HepG2 (cell line): ENCODE data around the gene STARD10. TPM values are rescaled to one million over a fixed set of nuclear protein-coding genes. Genes with fewer than 3 reads are reported as not detected.

Experiments
- E2F2 ChIP-seq: sonication (generic); formaldehyde crosslinking; IDR thresholded peaks from 2 replicates; pipeline ENCODE4 v1.4.0; 2020; ENCODE audit warnings: missing genetic modification reagents, borderline replicate concordance
- GATAD2A ChIP-seq: IDR thresholded peaks from 2 replicates; pipeline ENCODE4 v1.6.1; 2016
- HNF4G ChIP-seq, 2 experiments: sonication (generic) in 1 of 2; formaldehyde crosslinking in 1 of 2; IDR thresholded peaks; 2 replicates each; pipeline versions ENCODE4 v1.4.0 to v1.6.1; 2011 to 2020; ENCODE audit warnings: borderline replicate concordance in 2 of 2, low read depth in 2 of 2, mild to moderate bottlenecking in 2 of 2, low read length in 1 of 2, missing genetic modification reagents in 1 of 2, moderate library complexity in 1 of 2
- KDM5B ChIP-seq: sonication (generic); formaldehyde crosslinking; IDR thresholded peaks from 2 replicates; pipeline ENCODE4 v1.4.0; 2020; ENCODE audit warnings: missing genetic modification reagents, mild to moderate bottlenecking, borderline replicate concordance
- KLF12 ChIP-seq: sonication (generic); formaldehyde crosslinking; IDR thresholded peaks from 2 replicates; pipeline ENCODE4 v1.4.0; 2020; ENCODE audit warnings: missing genetic modification reagents, borderline replicate concordance
- MBD4 ChIP-seq: IDR thresholded peaks from 2 replicates; pipeline ENCODE4 v1.6.1; 2012; ENCODE audit warnings: low read length, inconsistent platforms, borderline replicate concordance
- MYC ChIP-seq: sonication (generic); formaldehyde crosslinking; IDR thresholded peaks from 2 replicates; pipeline ENCODE4 v1.9.0; 2021; ENCODE audit warnings: missing genetic modification reagents, borderline replicate concordance
- PATZ1 ChIP-seq: sonication (generic); formaldehyde crosslinking; IDR thresholded peaks from 2 replicates; pipeline ENCODE4 v1.4.0; 2020; ENCODE audit warnings: missing genetic modification reagents
- RELA ChIP-seq: sonication (generic); formaldehyde crosslinking; IDR thresholded peaks from 2 replicates; pipeline ENCODE4 v1.4.0; 2020; ENCODE audit warnings: missing genetic modification reagents
- RXRB ChIP-seq: IDR thresholded peaks from 2 replicates; pipeline ENCODE4 v1.6.1; 2016; ENCODE audit warnings: borderline replicate concordance, missing genetic modification reagents, missing compliant biosample characterization
- SMC3 ChIP-seq: IDR thresholded peaks from 2 replicates; pipeline ENCODE4 v1.6.1; 2011; ENCODE audit warnings: low read length, improper control_type of control experiment
- SP4 ChIP-seq: sonication (generic); formaldehyde crosslinking; IDR thresholded peaks from 2 replicates; pipeline ENCODE4 v1.8.1; 2023; ENCODE audit warnings: mild to moderate bottlenecking, missing genetic modification reagents
- SPEN ChIP-seq: sonication (generic); formaldehyde crosslinking; IDR thresholded peaks from 2 replicates; pipeline ENCODE4 v1.5.1; 2020; ENCODE audit warnings: low read depth, mild to moderate bottlenecking, missing genetic modification reagents
- TCF7 ChIP-seq: sonication (generic); IDR thresholded peaks from 2 replicates; pipeline ENCODE4 v1.6.1; 2016; ENCODE audit warnings: antibody characterized with exemption, low read depth
- THYN1 ChIP-seq: sonication (generic); formaldehyde crosslinking; IDR thresholded peaks from 2 replicates; pipeline ENCODE4 v1.8.1; 2023; ENCODE audit warnings: low read depth, mild to moderate bottlenecking, moderate library complexity, missing genetic modification reagents, borderline replicate concordance
- ZNF501 ChIP-seq: sonication (generic); formaldehyde crosslinking; IDR thresholded peaks from 2 replicates; pipeline ENCODE4 v1.5.1; 2020; ENCODE audit warnings: mild to moderate bottlenecking, moderate library complexity, missing genetic modification reagents
- ZNF580 ChIP-seq: IDR thresholded peaks from 2 replicates; pipeline ENCODE4 v1.6.1; 2016; ENCODE audit warnings: low read depth, borderline replicate concordance
- ZNF746 ChIP-seq: sonication (generic); formaldehyde crosslinking; IDR thresholded peaks from 2 replicates; pipeline ENCODE4 v1.8.0; 2022; ENCODE audit warnings: mild to moderate bottlenecking, missing genetic modification reagents
- ZSCAN22 ChIP-seq: sonication (generic); formaldehyde crosslinking; IDR thresholded peaks from 2 replicates; pipeline ENCODE4 v1.4.0; 2020; ENCODE audit warnings: mild to moderate bottlenecking, missing genetic modification reagents
- ZSCAN31 ChIP-seq: sonication (generic); formaldehyde crosslinking; IDR thresholded peaks from 2 replicates; pipeline ENCODE4 v1.5.0; 2020; ENCODE audit warnings: low read depth, mild to moderate bottlenecking, missing genetic modification reagents
- polyA plus RNA-seq, 8 experiments: library from polyadenylated mRNA; depleted of rRNA in 3 of 8; stranded (reverse) in 7 of 8; unstranded in 1 of 8; fragments of >200 nt; fragmentation: Illumina TruSeq in 4 of 8; extraction: Trizol in 4 of 8; gene quantifications; 2 replicates each; pipeline versions ENCODE4 v1.2.1 to v1.2.3, GENCODE V29; 2011 to 2016; ENCODE audit warnings: low read depth in 4 of 8, missing spikeins in 1 of 8, mixed read lengths in 1 of 8; ENCODE audit not compliant: insufficient read depth in 1 of 8
- total RNA-seq, 5 experiments: library from RNA; depleted of rRNA; stranded (reverse); fragments of >200 nt; fragmentation: Illumina TruSeq; extraction: Trizol; gene quantifications; 2 replicates each; pipeline ENCODE4 v1.2.3, GENCODE V29; 2016; ENCODE audit warnings: low read depth in 1 of 5
- TF ChIP-seq, protein P1 (sequence below): sonication (generic); formaldehyde crosslinking; IDR thresholded peaks from 2 replicates; pipeline ENCODE4 v1.8.0; 2022; ENCODE audit warnings: mild to moderate bottlenecking, missing genetic modification reagents; ENCODE audit not compliant: insufficient replicate concordance
- TF ChIP-seq, protein P2 (sequence below): sonication (generic); formaldehyde crosslinking; IDR thresholded peaks from 2 replicates; pipeline ENCODE4 v1.4.0; 2020; ENCODE audit warnings: missing genetic modification reagents

The STARD10 gene
- total and polyA plus RNA-seq, 2 of the 13 experiments (the other 11 are each of a cell fraction or from before 2014, with no cell fraction given): 260 to 341 TPM

DNA sequence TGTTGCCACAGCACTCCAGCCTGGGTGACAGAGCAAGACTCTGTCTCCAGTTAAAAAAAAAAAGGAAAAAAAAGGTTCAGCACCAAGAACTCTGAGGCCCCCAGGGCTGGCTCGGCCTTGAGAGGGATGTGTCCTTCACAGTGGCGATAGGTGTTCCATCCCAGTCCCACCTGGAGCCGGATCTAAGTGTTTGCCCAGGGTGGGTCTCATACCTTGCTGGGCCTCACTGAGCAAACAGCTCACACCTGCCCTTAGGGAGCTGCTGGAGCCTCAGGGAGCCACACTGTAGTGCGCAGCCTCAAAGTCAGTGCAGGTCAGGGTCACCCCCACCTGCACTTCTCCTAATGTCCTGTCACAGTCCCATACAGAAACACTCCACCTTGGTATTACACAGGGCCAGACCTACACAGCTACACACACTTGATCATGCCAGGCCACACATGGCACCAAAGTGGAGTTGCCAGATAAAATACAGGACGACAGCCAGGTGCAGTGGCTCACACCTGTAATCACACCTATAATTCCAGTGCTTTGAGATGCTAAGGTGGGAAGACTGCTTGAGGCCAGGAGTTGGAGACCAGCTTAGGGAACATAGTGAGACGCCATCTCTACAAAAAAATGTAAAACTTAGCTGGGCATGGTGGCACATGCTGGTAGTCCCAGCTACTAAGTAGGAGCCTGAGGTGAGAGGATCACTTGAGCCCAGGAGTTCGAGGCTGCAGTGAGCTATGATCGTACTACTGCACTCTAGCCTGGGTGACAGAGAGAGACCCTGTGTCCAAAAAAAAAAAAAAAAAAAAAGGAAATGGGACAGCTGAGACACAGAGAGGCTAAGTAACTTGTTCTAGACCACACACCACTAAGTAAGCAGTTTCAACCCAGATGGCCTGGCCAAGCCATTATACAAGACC, 7.3 kb downstream of the STARD10 start (continued):
- peak; percentile 18; the same call in 1 of the 2 replicates for TF ChIP-seq HNF4G (IDR thresholded peaks at IDR 0.05; ENCODE audit: borderline replicate concordance, low read depth, low read length)
- no peak for TF ChIP-seq HNF4G (CRISPR knock-in tag; IDR thresholded peaks at IDR 0.05; ENCODE audit: borderline replicate concordance, low read depth)
- TF ChIP-seq GATAD2A (CRISPR knock-in tag): peak; percentile 87
- TF ChIP-seq, protein P1, sequence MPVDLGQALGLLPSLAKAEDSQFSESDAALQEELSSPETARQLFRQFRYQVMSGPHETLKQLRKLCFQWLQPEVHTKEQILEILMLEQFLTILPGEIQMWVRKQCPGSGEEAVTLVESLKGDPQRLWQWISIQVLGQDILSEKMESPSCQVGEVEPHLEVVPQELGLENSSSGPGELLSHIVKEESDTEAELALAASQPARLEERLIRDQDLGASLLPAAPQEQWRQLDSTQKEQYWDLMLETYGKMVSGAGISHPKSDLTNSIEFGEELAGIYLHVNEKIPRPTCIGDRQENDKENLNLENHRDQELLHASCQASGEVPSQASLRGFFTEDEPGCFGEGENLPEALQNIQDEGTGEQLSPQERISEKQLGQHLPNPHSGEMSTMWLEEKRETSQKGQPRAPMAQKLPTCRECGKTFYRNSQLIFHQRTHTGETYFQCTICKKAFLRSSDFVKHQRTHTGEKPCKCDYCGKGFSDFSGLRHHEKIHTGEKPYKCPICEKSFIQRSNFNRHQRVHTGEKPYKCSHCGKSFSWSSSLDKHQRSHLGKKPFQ: peak; percentile 95
- TF ChIP-seq MBD4: no peak
- 0 out of 2 replicates have a peak, but pooled peaks have one; percentile 32 for TF ChIP-seq TCF7
- peak; percentile 33; the same call in 1 of the 2 replicates for TF ChIP-seq MYC
- 0 out of 2 replicates have a peak, but pooled peaks have one; percentile 40 for TF ChIP-seq KDM5B
- TF ChIP-seq, protein P2, sequence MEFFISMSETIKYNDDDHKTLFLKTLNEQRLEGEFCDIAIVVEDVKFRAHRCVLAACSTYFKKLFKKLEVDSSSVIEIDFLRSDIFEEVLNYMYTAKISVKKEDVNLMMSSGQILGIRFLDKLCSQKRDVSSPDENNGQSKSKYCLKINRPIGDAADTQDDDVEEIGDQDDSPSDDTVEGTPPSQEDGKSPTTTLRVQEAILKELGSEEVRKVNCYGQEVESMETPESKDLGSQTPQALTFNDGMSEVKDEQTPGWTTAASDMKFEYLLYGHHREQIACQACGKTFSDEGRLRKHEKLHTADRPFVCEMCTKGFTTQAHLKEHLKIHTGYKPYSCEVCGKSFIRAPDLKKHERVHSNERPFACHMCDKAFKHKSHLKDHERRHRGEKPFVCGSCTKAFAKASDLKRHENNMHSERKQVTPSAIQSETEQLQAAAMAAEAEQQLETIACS (CRISPR knock-in tag): no peak
- peak; percentile 85; the same call in 1 of the 2 replicates for TF ChIP-seq KLF12 (CRISPR knock-in tag)
- TF ChIP-seq ZNF580 (CRISPR knock-in tag): no peak
- no peak for TF ChIP-seq THYN1 (CRISPR knock-in tag)
- TF ChIP-seq SMC3: no peak
- peak; percentile 66; the same call in 1 of the 2 replicates for TF ChIP-seq RXRB (CRISPR knock-in tag)
- TF ChIP-seq SP4 (CRISPR knock-in tag): no peak
- TF ChIP-seq ZSCAN22 (CRISPR knock-in tag): 0 out of 2 replicates have a peak, but pooled peaks have one; percentile 3
- TF ChIP-seq SPEN: peak; percentile 58
- no peak for TF ChIP-seq RELA (CRISPR knock-in tag)
- peak; percentile 62; the same call in 1 of the 2 replicates for TF ChIP-seq PATZ1 (CRISPR knock-in tag)
- TF ChIP-seq ZNF501: peak; percentile 51; the same call in 1 of the 2 replicates
- no peak for TF ChIP-seq E2F2
- TF ChIP-seq ZSCAN31: 0 out of 2 replicates have a peak, but pooled peaks have one; percentile 9
- TF ChIP-seq ZNF746 (CRISPR knock-in tag): 0 out of 2 replicates have a peak, but pooled peaks have one; percentile 33
